GM12878 (cell line): ENCODE measurements around the gene STAT4. TPM values are rescaled to one million over a fixed set of nuclear protein-coding genes. Genes with fewer than 3 reads are reported as not detected.
A peak's percentile ranks its signal among the peaks of the same experiment; 100 is the strongest.

Experiments used
- ATAC-seq: fragments of 200-7000 bp; cut with Tn5 transposase; 3 replicates; pipeline ENCODE4 v1.9.1; 2020; ENCODE audit warnings: mild to moderate bottlenecking, moderate library complexity
- BruUV-seq: library from RNA; stranded (reverse); fragments of 400-500 nt; replicated peaks from 2 replicates; lab custom pipeline; 2021; lab: Mats Ljungman, UMichigan
- CTCF ChIA-PET: fragments of 300-600 bp; sonication (Branson Sonifier 250); formaldehyde crosslinking; extraction: SDS; loops from one replicate; lab custom pipeline; 2021; ENCODE audit warnings: inconsistent platforms; lab: Yijun Ruan, JAX
- POLR2A ChIA-PET: fragments of 350-600 bp; formaldehyde crosslinking; extraction: SDS; loops from one replicate; lab custom pipeline; 2021; ENCODE audit warnings: inconsistent platforms; lab: Charles Lee
- RAD21 ChIA-PET: fragments of 300-600 bp; sonication (Branson Sonifier 250); formaldehyde crosslinking; loops from one replicate; lab custom pipeline; 2023; ENCODE audit warnings: antibody characterized with exemption; ENCODE audit not compliant: unreplicated experiment; lab: Charles Lee
- SMC1A ChIA-PET: fragments of 300-600 bp; sonication (Branson Sonifier 250); formaldehyde crosslinking; loops from one replicate; lab custom pipeline; 2023; ENCODE audit not compliant: unreplicated experiment, uncharacterized antibody; lab: Charles Lee
- DNase-seq: peaks from one replicate; pipeline ENCODE4 v3.0.0-alpha.2; 2011; ENCODE audit warnings: low read depth, low spot score
- FAIRE-seq: peaks from 3 replicates; lab custom pipeline; 2011; peaks lifted over from hg19 to GRCh38; lab: Jason Lieb, UNC
- H2AFZ ChIP-seq: 2 replicates; pipeline ENCODE4 v1.6.0; 2011; ENCODE audit warnings: low read depth, low read length, control low read depth; ENCODE audit not compliant: control insufficient read depth
- H3K27ac ChIP-seq: 2 replicates; pipeline ENCODE4 v1.5.1; 2011; ENCODE audit warnings: control low read depth; ENCODE audit not compliant: control insufficient read depth, insufficient read depth
- H3K27me3 ChIP-seq, 2 experiments: replicated peaks in 1 of 2; 2 replicates each; pipeline versions ENCODE4 v1.6.0 to v1.6.1; 2011; ENCODE audit warnings: low read length in 1 of 2; ENCODE audit not compliant: control insufficient read depth in 2 of 2, insufficient read depth in 2 of 2
- H3K36me3 ChIP-seq, 2 experiments: 2 replicates each; pipeline ENCODE4 v1.5.1; 2011; ENCODE audit warnings: low read length in 1 of 2; ENCODE audit not compliant: control insufficient read depth in 2 of 2, insufficient read depth in 2 of 2
- H3K4me1 ChIP-seq: 2 replicates; pipeline ENCODE4 v1.6.1; 2011; ENCODE audit warnings: mild to moderate bottlenecking, low read length, moderate library complexity, mixed read lengths; ENCODE audit not compliant: control insufficient read depth, insufficient read depth
- H3K4me2 ChIP-seq: 2 replicates; pipeline ENCODE4 v1.6.0; 2011; ENCODE audit warnings: control low read depth; ENCODE audit not compliant: control insufficient read depth, insufficient read depth
- H3K4me3 ChIP-seq: fragments of 200-600 bp; sonication (generic); 2 replicates; pipeline ENCODE4 v1.5.1; 2016
- H3K79me2 ChIP-seq: 2 replicates; pipeline ENCODE4 v1.6.0; 2011; ENCODE audit warnings: low read length; ENCODE audit not compliant: control insufficient read depth, insufficient read depth
- H3K9ac ChIP-seq: 2 replicates; pipeline ENCODE4 v1.8.0; 2011; ENCODE audit warnings: low read length, control low read depth, mixed read lengths; ENCODE audit not compliant: control insufficient read depth, insufficient read depth
- H3K9me3 ChIP-seq: replicated peaks from 3 replicates; pipeline ENCODE4 v1.5.1; 2011; ENCODE audit warnings: mild to moderate bottlenecking, low read length; ENCODE audit not compliant: control insufficient read depth, insufficient read depth
- H4K20me1 ChIP-seq: 2 replicates; pipeline ENCODE4 v1.6.0; 2011; ENCODE audit not compliant: control insufficient read depth, insufficient read depth
- ASH2L ChIP-seq: fragments of 300-600, 200-600 bp; sonication (generic); IDR thresholded peaks from 2 replicates; pipeline ENCODE4 v1.6.1; 2017; ENCODE audit warnings: low read depth, mild to moderate bottlenecking, borderline replicate concordance
- ATF7 ChIP-seq: fragments of 450-650 bp; IDR thresholded peaks from 2 replicates; pipeline ENCODE4 v1.6.1; 2016; ENCODE audit warnings: low read depth, mild to moderate bottlenecking
- BMI1 ChIP-seq: fragments of 450-650 bp; IDR thresholded peaks from 2 replicates; pipeline ENCODE4 v1.6.1; 2016; ENCODE audit warnings: mild to moderate bottlenecking, moderate library complexity, borderline replicate concordance
- EED ChIP-seq: sonication (generic); IDR thresholded peaks from 2 replicates; pipeline ENCODE4 v1.6.1; 2016; ENCODE audit warnings: antibody characterized with exemption, low read depth
- GATAD2B ChIP-seq: fragments of 450-650 bp; conservative IDR thresholded peaks from 2 replicates; pipeline ENCODE4 v1.6.1; 2017; ENCODE audit warnings: low read depth, mild to moderate bottlenecking, moderate library complexity
- HDAC6 ChIP-seq: fragments of 200-600 bp; sonication (generic); IDR thresholded peaks from one replicate; pipeline ENCODE4 v1.8.0; 2017; ENCODE audit warnings: antibody characterized with exemption; ENCODE audit not compliant: unreplicated experiment
- IRF4 ChIP-seq: IDR thresholded peaks from 2 replicates; pipeline ENCODE4 v1.6.1; 2011; ENCODE audit warnings: low read depth, low read length
- KAT2A ChIP-seq: conservative IDR thresholded peaks from 2 replicates; pipeline ENCODE4 v1.6.1; 2011; ENCODE audit warnings: low read depth, low read length; ENCODE audit not compliant: control insufficient read depth
- MXI1 ChIP-seq: fragments of 150-350 bp; IDR thresholded peaks from 2 replicates; pipeline ENCODE4 v1.6.1; 2011; ENCODE audit warnings: low read depth, mild to moderate bottlenecking, inconsistent platforms, low read length, improper control_type of control experiment
- NBN ChIP-seq: fragments of 450-650 bp; IDR thresholded peaks from 2 replicates; pipeline ENCODE4 v1.6.1; 2016
- PAX5 ChIP-seq: IDR thresholded peaks from 2 replicates; pipeline ENCODE4 v1.6.1; 2011; ENCODE audit warnings: low read depth, low read length, borderline replicate concordance
- RBBP5 ChIP-seq: fragments of 200-600 bp; sonication (generic); conservative IDR thresholded peaks from 2 replicates; pipeline ENCODE4 v1.6.1; 2016
- RCOR1 ChIP-seq: conservative IDR thresholded peaks from 2 replicates; pipeline ENCODE4 v1.6.1; 2012; ENCODE audit warnings: low read depth, low read length, improper control_type of control experiment
- SPI1 ChIP-seq: IDR thresholded peaks from 2 replicates; pipeline ENCODE4 v1.6.1; 2011; ENCODE audit warnings: low read depth, mild to moderate bottlenecking, low read length, moderate library complexity, borderline replicate concordance; ENCODE audit not compliant: insufficient read depth
- SREBF2 ChIP-seq: IDR thresholded peaks from 2 replicates; pipeline ENCODE4 v1.6.1; 2012; ENCODE audit warnings: mild to moderate bottlenecking, low read length
- SUPT20H ChIP-seq: IDR thresholded peaks from 2 replicates; pipeline ENCODE4 v1.6.1; 2011; ENCODE audit warnings: low read depth, mild to moderate bottlenecking, low read length, moderate library complexity, borderline replicate concordance; ENCODE audit not compliant: control insufficient read depth
- WGBS: methylation state at CpG from one replicate; pipeline ENCODE4 v1.1.6; 2016; ENCODE audit warnings: low lambda C conversion rate; ENCODE audit not compliant: insufficient replicate concordance, insufficient coverage; ENCODE audit errors: missing lambda C conversion rate; 5-methylcytosine and 5-hydroxymethylcytosine counted together
- in situ Hi-C: fragments of 300-500 bp; cut with MboI; formaldehyde crosslinking; loops from 9 replicates; pipeline ENCODE4 v1.14.3; 2018; ENCODE audit warnings: mixed read lengths
- intact Hi-C: fragments of 100-400 bp; cut with micrococcal nuclease; formaldehyde crosslinking; loops from one replicate; pipeline ENCODE4 v1.14.2; 2022; ENCODE audit not compliant: unreplicated experiment
- polyA plus RNA-seq, 11 experiments: library from polyadenylated mRNA; depleted of rRNA in 4 of 11; unstranded in 6 of 11; stranded (reverse) in 5 of 11; fragments of >200 nt; fragmentation: Nextera tagmentation in 4 of 11; fragmentation: Illumina TruSeq in 1 of 11; extraction: Ambion mirVana in 4 of 11; extraction: Trizol in 1 of 11; gene quantifications; 1 replicate in 1 of 11; 2 replicates in 10 of 11; pipeline versions ENCODE4 v1.2.1 to v1.2.3, GENCODE V29; 2011 to 2016; ENCODE audit warnings: inconsistent platforms in 2 of 11, missing spikeins in 2 of 11, low read depth in 1 of 11
- total RNA-seq, 4 experiments: library from RNA; depleted of rRNA in 3 of 4; stranded (reverse); fragments of >200 nt in 3 of 4; fragmentation: Illumina TruSeq in 1 of 4; extraction: Trizol in 1 of 4; gene quantifications; 2 replicates each; pipeline versions ENCODE4 v1.2.1 to v1.2.3, GENCODE V29; 2013 to 2021
- TF ChIP-seq, protein P1 (sequence below): fragments of 450-650 bp; formaldehyde crosslinking; IDR thresholded peaks from 2 replicates; pipeline ENCODE4 v1.4.0; 2022; ENCODE audit warnings: mild to moderate bottlenecking, moderate library complexity
- TF ChIP-seq, protein P2 (sequence below): fragments of 450-650 bp; IDR thresholded peaks from 2 replicates; pipeline ENCODE4 v1.6.1; 2017; ENCODE audit warnings: low read depth, mild to moderate bottlenecking, moderate library complexity
- TF ChIP-seq, protein P3 (sequence below): IDR thresholded peaks from 2 replicates; pipeline ENCODE4 v1.6.1; 2011; ENCODE audit warnings: low read depth, mild to moderate bottlenecking, low read length, moderate library complexity, borderline replicate concordance; ENCODE audit errors: extremely low read depth

The STAT4 gene
- total and polyA plus RNA-seq, 10 of the 15 experiments (the other 5 are each of a cell fraction or from before 2014, with no cell fraction given) = 3.1 to 9.3 (median 7.1) TPM

DNA sequence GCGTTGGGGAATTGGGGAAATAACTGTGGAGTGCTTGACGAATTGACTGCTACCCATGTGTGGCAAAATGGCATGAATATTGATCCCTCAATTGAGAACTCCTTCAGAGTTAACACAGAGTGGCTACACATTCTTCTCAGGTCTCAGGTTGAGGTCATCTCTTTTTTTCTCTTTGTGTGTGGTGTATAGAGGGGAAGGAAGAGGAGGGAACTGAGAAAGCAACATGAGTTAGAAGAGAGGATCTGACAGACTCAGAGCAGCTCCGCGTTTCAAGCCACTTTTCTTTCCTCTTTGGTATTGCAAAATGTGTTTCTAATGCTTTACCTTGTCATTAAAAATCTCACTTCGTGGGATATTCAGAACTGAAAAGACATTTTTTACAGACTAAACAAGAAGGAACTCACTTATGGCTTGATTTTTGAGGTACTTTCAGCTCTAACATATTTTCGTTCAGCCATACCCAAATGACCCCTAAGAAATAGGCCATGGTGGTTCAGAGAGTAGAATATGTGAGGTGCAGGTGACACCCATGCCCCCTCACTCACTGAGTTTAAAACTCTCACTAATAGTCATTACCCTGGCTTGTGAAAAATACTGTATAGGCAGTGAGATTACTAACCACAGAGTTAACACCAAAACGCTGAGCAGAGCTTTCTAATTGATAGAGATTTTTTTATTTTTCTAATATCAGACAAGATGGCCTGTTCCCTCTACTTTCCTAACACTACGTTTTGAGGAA, 22.5 kb downstream of the STAT4 start:
- no peak for DNase-seq
- H3K4me3 ChIP-seq = no peak overlapping the region
- ATAC-seq = peak; percentile 94
- no peaks in the 10 kb centered on the region for H3K36me3 ChIP-seq
- no peak overlapping the region for H3K27ac ChIP-seq
- 35% methylated on average over 8 of the region's 8 CpGs for WGBS
- no peaks in the 10 kb centered on the region for H3K27me3 ChIP-seq
- H3K4me1 ChIP-seq = no peaks in the 10 kb centered on the region
- no peaks in the 10 kb centered on the region for H3K9me3 ChIP-seq
- ChIA-PET POLR2A (interaction anchor here (0.9 kb wide), 1 partner anchor 13 kb away, joined by 4 read pairs; no protein-coding TSS in a partner anchor), SMC1A (interaction anchor here (0.5 to 2.8 kb wide), 7 partner anchors 12 to 201 kb away, joined by 3 to 14 read pairs (median 4); partner anchors contain the start of gene STAT4), RAD21 (interaction anchor here (0.9 to 1.2 kb wide), 3 partner anchors 14 to 77 kb away, joined by 3 to 5 read pairs (median 4); no protein-coding TSS in a partner anchor), CTCF (interaction anchor here (1.0 to 3.2 kb wide), 4 partner anchors 22 to 76 kb away, joined by 3 to 11 read pairs (median 7); no protein-coding TSS in a partner anchor)
- no peak overlapping the region for H2AFZ ChIP-seq
- no TSS peak for BruUV-seq
- intact Hi-C loops = loop anchor here (10.0 kb wide), 1 partner anchor 404 kb away; no protein-coding TSS in a partner anchor
- H4K20me1 ChIP-seq = no peaks in the 10 kb centered on the region
- in situ Hi-C loops = no loop called here
- no peak for FAIRE-seq
- H3K79me2 ChIP-seq = no peaks in the 10 kb centered on the region
- H3K4me2 ChIP-seq = 0 out of 2 replicates have a peak overlapping the region, but pooled peaks have one; percentile 25
- H3K9ac ChIP-seq = no peak overlapping the region
- TF ChIP-seq IRF4 (0 out of 2 replicates have a peak, but pooled peaks have one; percentile 15), ASH2L (no peak), ATF7 (peak; percentile 37; the same call in 1 of the 2 replicates), RBBP5 (no peak), RCOR1 (no peak), KAT2A (no peak), EED (no peak), HDAC6 (no peak), BMI1 (no peak), GATAD2B (no peak), MXI1 (no peak), NBN (no peak), PAX5 (no peak), SPI1 (peak; percentile 79; the same call in 1 of the 2 replicates), SREBF2 (no peak), SUPT20H (no peak)
- TF ChIP-seq, protein P1, sequence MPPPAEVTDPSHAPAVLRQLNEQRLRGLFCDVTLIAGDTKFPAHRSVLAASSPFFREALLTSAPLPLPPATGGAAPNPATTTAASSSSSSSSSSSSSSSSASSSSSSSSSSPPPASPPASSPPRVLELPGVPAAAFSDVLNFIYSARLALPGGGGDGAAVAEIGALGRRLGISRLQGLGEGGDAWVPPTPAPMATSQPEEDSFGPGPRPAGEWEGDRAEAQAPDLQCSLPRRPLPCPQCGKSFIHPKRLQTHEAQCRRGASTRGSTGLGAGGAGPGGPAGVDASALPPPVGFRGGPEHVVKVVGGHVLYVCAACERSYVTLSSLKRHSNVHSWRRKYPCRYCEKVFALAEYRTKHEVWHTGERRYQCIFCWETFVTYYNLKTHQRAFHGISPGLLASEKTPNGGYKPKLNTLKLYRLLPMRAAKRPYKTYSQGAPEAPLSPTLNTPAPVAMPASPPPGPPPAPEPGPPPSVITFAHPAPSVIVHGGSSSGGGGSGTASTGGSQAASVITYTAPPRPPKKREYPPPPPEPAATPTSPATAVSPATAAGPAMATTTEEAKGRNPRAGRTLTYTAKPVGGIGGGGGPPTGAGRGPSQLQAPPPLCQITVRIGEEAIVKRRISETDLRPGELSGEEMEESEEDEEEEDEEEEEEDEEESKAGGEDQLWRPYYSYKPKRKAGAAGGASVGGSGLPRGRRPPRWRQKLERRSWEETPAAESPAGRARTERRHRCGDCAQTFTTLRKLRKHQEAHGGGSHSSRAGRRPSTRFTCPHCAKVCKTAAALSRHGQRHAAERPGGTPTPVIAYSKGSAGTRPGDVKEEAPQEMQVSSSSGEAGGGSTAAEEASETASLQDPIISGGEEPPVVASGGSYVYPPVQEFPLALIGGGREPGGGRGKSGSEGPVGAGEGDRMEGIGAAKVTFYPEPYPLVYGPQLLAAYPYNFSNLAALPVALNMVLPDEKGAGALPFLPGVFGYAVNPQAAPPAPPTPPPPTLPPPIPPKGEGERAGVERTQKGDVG (CRISPR knock-in tag) = no peak
- TF ChIP-seq, protein P2, sequence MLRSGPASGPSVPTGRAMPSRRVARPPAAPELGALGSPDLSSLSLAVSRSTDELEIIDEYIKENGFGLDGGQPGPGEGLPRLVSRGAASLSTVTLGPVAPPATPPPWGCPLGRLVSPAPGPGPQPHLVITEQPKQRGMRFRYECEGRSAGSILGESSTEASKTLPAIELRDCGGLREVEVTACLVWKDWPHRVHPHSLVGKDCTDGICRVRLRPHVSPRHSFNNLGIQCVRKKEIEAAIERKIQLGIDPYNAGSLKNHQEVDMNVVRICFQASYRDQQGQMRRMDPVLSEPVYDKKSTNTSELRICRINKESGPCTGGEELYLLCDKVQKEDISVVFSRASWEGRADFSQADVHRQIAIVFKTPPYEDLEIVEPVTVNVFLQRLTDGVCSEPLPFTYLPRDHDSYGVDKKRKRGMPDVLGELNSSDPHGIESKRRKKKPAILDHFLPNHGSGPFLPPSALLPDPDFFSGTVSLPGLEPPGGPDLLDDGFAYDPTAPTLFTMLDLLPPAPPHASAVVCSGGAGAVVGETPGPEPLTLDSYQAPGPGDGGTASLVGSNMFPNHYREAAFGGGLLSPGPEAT = no peak
- TF ChIP-seq, protein P3, sequence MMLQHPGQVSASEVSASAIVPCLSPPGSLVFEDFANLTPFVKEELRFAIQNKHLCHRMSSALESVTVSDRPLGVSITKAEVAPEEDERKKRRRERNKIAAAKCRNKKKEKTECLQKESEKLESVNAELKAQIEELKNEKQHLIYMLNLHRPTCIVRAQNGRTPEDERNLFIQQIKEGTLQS = no peak
